HG03460 (cell line): ENCODE measurements around the gene ATIC.

Experiments
- ATAC-seq: cut with Tn5 transposase; IDR thresholded peaks from one replicate; pipeline ENCODE4 v1.9.1; 2021; ENCODE audit not compliant: unreplicated experiment

ATIC gene

DNA sequence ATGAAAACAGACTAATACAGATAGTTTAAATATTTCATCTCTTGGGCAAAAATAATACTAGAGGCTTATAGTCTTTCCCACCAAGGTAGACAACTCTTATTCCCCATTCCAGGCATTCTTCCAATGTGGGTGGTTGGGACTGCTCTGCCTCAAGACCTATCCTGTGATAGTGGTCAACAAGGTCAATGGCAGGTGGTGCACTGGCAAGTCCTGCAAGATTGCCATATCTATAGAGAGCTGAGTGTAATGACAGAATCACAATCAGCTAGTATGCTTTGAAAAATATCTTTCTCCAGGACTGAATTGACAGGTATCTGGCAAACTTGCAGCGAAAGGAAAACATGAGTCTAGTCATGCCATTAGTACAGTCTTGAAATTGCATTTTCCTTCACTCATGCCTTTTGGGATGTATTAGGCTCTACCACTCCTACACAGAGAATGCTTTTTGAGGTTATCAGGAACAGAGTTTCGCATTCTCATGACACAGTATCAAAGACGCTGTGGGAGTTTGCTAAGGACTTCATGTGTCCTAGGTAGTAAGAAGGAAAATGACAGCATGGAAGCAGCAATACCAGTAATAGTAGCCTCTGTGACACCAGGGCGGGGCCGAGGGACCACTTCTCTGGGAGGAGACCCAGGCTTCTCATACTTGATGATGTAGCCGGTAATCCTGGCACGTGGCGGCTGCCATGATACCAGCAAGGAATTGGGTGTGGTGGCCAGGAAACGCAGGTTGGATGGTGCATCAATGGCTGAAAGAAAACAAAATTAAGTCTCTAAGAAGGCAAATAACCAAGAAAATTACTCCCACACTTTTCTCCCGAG, 63.0 kb downstream of the ATIC start:
- ATAC-seq: no peak

DNA sequence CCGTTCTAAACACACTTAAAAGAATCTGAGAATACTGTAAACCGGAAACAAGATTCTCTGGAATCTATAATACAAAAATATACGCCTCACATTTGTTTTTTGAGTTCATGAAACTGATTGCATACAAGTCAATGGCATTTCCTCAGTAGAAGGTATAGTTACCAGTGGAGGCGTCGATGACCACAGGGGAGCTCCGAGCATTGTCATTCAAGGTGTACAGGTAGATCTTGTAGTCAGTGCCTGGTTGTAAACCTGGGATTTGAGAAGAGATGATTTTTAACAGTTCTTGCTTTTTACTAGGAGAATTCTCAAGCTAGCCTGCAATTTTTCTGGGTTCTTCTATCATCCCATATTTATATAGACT, 63.6 kb downstream of the ATIC start:
- ATAC-seq: no peak

DNA sequence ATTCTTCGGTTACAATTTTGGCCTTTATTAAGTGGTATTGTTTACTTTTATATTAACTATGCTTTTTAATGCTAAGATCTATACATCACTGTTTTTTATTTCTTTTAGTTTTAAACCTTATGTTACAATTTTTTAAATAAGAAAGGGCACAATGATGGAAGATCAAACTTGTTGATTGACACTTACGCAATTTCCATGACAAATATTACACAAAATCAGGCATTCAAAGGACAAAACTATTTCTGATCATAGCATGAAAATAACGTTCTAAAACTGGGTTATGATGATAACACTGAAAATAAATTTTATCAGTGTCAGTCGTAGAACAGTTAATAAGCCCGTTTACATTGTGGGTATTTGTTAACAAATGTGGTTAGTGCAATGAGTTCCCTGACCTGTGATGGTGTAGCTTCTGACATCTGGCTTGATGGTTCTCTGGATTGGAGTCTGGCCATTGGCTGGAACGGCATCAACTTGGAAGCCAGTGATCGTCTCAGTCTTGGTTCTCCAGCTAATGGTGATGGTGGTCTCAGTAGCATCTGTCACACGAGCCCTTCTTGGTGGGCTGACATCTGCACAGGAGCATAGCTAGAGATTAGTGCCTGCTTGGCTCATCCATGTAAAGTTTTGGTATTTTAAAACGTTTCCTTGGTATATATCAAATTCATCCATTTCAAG, 64.4 kb downstream of the ATIC start:
- no peak for ATAC-seq

DNA sequence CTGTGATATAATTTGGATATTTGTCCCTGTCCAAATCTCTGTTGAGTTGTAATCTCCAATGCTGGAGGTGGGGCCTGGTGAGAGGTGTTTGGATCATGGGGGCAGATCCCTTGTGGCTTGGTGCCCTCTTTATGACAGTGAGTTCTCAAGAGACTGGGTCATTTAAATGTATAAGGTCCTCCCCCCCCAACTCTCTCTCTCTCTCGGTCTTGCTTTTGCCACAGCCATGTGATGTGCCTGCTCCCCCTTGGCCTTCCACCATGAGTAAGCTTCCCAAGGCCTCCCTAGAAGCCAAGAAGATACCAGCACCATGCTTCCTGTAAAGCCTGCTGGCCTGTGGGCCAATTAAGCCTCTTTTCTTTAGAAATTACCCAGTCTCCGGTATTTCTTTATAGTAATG, 65.4 kb downstream of the ATIC start:
- no peak for ATAC-seq

DNA sequence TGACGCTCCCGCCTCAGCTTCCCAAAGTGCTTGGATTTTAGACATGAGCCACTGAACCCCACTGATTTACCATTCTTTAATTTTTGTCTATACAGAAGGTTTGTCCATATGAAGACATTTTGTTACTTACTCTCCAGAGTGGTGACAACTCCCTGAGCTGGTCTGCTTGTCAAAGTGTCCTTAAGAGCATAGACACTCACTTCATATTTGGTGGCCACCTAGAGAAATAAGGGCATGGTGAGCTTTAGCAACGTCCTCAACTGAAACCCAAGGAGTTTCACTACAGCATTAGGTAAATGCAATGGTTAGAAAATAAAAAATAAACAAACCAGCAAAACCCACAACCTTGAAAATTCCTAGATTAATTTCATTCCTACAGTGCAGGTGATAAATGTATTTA, 66.2 kb downstream of the ATIC start:
- no peak for ATAC-seq

DNA sequence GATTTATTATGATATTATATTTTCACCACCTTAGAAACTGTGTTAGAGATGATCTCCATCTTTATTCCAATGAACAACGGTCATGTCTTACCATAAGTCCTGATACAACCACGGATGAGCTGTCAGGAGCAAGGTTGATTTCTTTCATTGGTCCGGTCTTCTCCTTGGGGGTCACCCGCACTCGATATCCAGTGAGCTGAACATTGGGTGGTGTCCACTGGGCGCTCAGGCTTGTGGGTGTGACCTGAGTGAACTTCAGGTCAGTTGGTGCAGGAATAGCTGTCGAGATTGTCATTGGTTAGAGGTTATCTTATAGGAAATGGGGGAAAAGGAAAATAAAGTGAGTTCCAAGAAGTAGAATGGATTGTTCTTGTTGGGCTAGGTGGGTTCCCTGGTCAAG, 67.2 kb downstream of the ATIC start:
- ATAC-seq: no peak

DNA sequence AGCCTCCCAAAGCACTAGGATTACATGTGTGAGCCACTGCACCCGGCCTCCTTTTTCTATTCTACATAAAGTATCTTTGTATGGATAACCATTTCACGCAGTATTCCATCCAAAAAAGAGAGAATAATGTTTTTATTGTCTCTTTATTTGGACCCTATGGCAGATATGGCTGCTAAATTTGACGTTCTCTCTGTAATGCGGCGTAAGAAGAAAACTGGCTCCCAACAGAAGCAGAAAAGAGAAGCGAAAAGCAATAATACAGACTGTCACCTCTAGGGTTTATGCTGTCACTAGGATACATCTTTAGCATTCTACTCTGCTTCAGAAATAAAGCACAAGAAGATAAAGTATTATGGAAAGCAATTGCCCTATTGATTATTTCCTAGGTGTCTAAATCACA, 68.1 kb downstream of the ATIC start:
- ATAC-seq: no peak

DNA sequence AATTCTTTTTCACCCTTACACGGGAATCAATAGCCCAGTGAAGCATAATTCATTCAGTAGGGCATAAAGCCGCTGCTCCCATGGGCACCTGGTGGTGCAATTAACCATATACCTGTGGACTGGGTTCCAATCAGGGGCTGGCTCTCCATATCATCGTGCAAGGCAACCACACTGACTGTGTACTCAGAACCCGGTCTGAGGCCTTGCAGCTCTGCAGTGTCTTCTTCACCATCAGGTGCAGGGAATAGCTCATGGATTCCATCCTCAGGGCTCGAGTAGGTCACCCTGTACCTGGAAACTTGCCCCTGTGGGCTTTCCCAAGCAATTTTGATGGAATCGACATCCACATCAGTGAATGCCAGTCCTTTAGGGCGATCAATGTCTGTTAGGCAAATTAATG, 68.8 kb downstream of the ATIC start:
- no peak for ATAC-seq

DNA sequence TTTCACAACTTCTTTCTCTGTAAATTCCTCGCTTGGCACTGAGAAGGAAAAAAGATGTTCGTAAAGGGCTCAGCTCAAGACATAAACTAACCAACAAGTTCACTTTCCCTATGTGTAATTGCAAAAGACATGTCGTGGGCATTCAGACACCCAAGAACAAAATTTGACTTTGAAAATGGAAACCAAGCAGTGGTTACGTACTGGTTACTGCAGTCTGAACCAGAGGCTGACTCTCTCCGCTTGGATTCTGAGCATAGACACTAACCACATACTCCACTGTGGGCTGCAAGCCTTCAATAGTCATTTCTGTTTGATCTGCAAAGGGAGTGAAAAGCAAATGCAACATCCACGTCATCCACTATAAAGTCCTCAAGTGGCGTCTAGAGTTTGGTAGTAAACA, 70.2 kb downstream of the ATIC start:
- no peak for ATAC-seq

DNA sequence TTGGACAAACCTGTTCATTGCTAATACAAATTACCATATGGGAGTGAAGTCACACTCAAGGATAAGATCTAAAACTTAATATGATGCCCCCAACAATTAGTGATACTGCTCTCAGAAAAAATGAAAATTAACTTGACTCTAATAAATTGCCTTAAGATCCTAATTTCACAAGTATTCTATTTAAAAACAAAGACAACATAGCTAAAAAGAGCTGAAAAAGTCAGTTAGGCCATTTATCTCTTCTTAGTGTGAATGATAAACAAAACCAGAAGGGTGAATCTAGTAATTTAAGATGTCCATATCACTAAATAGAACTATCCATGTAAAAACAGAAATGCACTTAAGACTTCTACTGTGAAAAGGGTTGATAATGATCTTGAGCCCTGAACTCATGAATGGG, 70.6 kb downstream of the ATIC start:
- ATAC-seq: no peak

DNA sequence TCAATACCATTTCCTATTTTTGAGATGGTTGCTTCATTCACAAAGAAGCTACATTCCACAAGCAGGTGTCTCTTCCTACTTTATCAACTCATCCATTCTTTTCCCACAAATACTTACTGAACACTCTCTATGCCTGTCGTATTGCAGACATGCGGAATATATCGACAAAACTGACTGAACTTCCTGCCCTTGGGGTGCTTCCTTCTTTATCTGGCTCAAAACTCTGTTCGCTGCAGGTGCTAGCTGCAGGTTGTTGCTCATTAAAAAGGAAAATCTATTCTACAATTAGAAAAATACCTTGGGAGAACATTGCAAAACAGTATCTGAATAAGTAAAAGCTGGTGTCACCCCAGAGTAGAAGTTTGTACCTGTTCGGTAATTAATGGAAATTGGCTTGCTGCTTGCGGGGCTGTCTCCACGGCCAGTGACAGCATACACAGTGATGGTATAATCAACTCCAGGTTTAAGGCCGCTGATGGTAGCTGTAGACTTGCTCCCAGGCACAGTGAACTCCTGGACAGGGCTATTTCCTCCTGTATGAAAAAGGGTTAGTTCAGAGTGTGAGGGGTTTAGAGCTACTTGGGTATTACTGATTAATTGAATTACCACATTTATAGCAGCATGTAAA, 71.9 kb downstream of the ATIC start:
- no peak for ATAC-seq

DNA sequence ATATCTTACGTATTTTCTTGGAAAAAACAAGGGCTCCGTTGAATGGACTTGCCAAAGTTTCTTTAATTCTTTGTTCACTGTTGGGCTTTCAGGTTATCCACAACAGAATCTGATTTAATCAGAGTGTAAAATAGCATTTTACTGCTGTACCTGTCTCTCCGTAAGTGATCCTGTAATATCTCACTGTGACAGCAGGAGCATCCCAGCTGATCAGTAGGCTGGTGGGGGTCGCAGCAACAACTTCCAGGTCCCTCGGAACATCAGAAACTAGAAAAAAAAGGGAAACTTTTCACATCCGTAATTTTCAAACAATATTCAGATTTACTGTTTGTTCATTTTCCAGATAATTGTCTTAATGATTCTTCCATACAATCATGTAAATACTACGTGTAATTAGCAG, 72.9 kb downstream of the ATIC start:
- no peak for ATAC-seq

DNA sequence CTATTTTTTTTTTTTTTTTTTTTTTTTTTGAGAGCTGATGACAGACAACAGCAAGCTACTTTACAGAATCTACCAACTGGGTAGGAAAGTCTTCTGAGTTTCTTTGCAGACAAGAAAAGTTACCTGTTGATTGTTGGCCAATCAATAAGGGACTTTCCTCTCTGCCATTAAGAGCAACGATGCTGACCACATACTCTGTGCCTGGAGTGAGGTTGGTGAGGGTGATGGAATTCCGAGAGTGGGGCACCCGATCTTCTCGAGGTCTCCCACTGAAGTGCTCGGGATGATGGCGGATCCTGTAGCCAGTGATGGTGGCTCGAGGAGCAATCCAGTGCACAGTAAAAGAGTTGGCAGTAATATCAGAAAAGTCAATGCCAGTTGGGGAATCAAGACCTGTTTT, 74.7 kb downstream of the ATIC start:
- no peak for ATAC-seq

DNA sequence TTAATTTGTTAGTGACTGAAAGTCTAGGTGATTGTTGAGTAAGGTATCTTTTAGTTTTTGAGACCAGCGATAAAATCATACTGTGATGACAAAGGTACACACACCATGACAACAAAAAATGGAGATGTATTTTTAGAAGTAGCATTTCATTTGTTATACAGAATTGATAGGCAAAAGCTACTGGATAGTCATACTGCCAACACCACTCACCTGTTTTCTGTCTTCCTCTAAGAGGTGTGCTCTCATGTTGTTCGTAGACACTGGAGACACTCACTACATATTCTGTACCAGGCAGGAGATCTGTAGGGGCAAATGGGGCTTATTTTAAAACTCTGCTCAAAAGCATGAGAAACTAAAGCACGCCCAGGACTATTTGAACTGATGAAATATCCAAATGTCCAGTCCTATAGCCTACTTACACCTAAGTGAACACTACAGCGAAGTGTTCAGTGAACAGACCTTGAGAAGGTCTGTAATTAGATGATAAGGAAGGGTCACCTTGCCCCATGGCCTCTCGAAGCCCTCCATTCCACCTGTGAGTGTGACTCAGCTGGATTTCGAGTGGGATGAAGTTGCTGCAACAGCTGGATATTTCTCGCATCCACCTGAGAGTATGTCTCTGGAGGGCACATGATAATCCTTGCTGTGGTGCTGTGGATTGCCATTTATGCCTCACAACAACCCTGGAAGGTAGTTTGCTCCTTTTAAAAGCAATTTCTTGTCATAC, 76.3 kb downstream of the ATIC start:
- ATAC-seq: no peak

DNA sequence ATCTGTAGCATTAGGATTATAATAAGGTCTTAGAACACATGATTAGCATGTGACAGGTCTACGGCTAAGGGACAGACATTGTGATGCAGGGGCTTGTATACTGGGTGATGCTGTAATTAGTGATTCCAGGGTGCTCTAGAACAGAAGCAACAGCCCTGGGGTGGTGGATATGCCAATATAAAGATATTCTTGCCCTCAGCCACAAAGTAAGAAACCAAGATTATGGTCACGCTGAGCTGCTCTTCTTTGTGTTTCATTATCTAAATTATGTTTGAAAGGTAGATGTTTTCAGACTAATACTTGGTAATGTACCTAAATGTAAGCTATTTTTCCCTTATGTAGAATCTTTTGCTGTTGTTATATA, 78.7 kb downstream of the ATIC start:
- no peak for ATAC-seq

DNA sequence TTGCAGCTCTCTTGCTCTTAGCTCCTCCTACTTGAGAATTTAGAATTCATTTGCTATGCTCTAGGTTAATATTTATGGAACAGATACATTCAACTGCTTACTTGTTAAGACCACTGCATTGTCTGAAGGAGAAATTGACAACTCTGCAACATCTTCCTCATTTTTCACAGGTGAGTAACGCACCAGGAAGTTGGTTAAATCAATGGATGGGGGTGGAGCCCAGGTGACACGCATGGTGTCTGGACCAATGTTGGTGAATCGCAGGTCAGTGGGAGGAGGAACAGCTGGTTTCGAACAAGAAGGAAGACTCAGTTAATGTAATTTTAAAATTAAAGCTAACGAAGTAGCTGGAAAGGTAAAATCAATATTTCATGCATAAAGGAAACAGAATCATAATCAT, 79.7 kb downstream of the ATIC start:
- ATAC-seq: no peak

DNA sequence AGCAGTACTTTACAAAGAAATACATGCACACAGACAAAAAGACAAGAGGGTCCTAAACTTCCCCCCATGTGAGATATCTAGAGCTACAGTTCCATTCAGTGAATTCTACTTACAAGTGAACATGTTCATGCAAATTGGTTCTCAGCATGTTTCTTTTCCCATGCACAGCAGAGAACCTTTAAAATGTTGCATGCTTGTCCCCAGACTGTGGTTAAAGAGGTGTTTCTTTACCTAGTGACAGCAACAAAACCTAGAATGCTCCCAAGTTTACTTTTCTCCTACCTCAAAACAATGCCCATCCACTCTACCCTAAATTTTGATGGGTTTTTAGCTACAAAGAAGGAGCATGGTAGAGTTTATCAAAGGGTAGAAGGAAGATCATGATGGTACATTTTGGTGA, 80.3 kb downstream of the ATIC start:
- ATAC-seq: no peak

DNA sequence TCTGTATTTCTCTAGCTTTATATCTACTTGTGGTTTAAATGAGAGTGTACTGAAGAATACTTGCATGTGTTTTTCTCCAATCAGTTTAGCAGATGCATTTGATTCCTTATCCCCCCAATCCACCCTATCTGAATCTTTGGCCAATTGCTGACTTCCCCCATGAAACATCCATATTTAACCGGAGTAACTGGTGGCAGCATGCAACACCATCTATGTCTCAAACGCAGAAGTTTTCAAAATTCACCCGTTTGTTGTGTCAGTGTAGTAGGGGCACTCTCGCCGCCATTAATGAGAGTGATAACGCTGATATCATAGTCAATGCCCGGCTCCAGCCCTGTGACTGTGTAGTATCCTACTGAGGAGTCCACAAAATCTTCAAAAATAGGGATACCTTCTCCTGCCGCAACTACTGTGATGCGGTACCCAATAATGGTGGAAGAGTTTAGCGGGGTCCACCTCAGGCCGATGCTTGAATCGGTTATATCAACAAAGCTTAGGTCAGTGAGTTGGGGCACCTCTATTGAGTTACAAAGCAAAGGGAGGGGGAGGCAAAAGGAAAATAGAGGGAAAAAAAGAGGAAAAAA, 80.9 kb downstream of the ATIC start:
- ATAC-seq: no peak

DNA sequence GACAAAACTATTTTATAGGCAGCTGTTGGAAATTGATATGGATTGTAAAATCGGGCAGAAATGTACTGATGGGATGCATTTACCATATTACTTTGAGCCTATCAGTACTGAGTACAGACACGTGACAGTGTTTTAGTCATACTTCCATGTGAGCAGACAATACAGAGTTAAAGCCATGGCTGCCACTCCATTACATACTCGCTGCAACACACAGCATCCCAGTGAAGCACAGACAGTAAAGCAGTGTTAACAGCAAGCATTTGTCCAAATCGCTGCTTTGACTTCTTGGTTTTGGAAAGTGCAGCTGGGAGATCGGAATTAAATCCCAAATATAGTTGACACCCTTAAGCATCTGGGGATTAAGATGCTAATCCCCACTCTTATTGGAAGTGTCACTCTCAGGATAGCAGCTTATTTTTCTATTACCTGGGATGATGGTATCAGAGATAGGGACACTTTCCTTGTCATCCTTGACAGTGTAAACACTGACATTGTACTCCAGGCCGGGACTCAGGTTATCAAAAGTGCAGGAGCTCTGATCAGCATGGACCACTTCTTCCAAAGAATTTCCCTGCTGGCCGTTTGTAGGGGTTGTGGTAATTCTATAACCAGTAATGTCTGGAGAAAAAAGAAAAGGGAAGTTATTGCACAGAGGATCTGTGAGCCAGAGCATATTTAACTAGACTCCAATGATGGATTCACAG, 82.4 kb downstream of the ATIC start:
- no peak for ATAC-seq

DNA sequence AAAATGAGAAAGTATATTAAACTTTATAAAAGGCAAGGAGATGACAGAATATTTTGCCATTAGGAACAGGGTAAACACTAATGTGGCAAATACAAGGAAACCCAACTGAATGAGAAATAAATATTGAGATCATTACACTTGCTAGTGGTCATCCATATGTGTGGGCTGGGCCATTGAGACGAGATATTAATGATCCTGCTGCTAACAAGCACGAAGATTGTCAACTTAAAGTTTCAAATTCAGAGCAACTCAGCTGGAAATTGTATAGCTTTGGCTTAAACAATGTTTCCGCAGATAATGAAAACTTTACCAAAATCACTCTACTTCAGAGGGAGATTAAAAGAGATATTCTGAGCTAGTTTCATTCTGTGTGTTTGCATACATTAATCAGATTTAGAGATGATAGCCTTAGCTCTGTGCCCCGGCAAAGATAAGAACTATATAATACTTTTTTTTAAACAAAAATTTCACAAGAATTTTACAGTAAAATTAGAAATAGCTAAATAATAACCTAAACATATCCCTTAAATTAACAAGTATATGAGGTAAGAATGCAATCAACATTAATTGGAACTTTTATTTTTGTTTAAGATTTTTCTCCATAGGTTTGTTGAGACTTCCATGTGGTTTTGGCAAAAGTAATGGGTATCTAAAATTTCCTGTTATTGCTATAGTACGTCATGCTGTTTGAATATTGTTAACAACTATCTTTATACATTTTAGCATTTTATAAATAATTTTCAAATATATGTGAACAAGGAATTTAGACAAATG, 84.0 kb downstream of the ATIC start:
- ATAC-seq: no peak
